LNCaP clone FGC (cell line): ENCODE measurements around the gene MSI1.

ENCODE experiments used
- DNase-seq: peaks from one replicate; pipeline ENCODE4 v3.0.0-alpha.2; 2011; ENCODE audit warnings: low read depth
- H3K4me3 ChIP-seq: 2 replicates; pipeline ENCODE4 v1.5.1; 2011; ENCODE audit warnings: mild to moderate bottlenecking, low read depth, low read length, control low read depth
- CTCF ChIP-seq: IDR thresholded peaks from 2 replicates; pipeline ENCODE4 v1.5.1; 2012; ENCODE audit warnings: mild to moderate bottlenecking; ENCODE audit not compliant: control insufficient read depth, insufficient read depth; ENCODE audit errors: extremely low read depth

MSI1 gene

GRCh38 chr12:120327593-120327992 lies 41.4 kb downstream of the MSI1 start, which contains the start of gene PLA2G1B:
PLA2G1B (minus strand) TSS chr12:120327779; CDS start chr12:120327753, 26 bp downstream.
- H3K4me3 ChIP-seq = no peak within 1 kb of the TSS
- no peak for DNase-seq
- no peak for TF ChIP-seq CTCF

- no peak overlapping the region for H3K4me3 ChIP-seq
- no peak for DNase-seq
- 0 out of 2 replicates have a peak, but pooled peaks have one; percentile 2 for TF ChIP-seq CTCF
Observed at GRCh38 chr12:120324841-120325417, 44.0 kb downstream of the MSI1 start.

GRCh38 chr12:120323772-120324171 lies 45.2 kb downstream of the MSI1 start:
- no peak for TF ChIP-seq CTCF
- no peak overlapping the region for H3K4me3 ChIP-seq
- DNase-seq = no peak

- H3K4me3 ChIP-seq = no peak overlapping the region
- DNase-seq = no peak
- TF ChIP-seq CTCF = no peak
Observed at GRCh38 chr12:120321382-120322202, 47.4 kb downstream of the MSI1 start.

- TF ChIP-seq CTCF = peak; percentile 39
- H3K4me3 ChIP-seq = peak overlapping the region; percentile 83
- peak; percentile 100 for DNase-seq
Observed at GRCh38 chr12:120317224-120318105, 51.5 kb downstream of the MSI1 start.

- TF ChIP-seq CTCF = no peak
- no peak for DNase-seq
- peak overlapping the region; percentile 83 for H3K4me3 ChIP-seq
Observed at GRCh38 chr12:120316798-120317223, 52.2 kb downstream of the MSI1 start.
